ENCODE measurements around the gene IL22RA2.

- TF ChIP-seq EZH2 (IDR thresholded peaks at IDR 0.05; ENCODE audit: insufficient read depth, poor library complexity, severe bottlenecking) = no peak
- TF ChIP-seq EZH2phosphoT487 (IDR thresholded peaks at IDR 0.05; ENCODE audit: insufficient read depth, low read depth) = no peak
Measured at GRCh38 chr6:137111296-137112066, 62.0 kb downstream of the IL22RA2 start.
